Lung (tissue), 12 donors: ENCODE measurements around the gene SLC3A2. TPM values are rescaled to one million over a fixed set of nuclear protein-coding genes. Genes with fewer than 3 reads are reported as not detected.

ENCODE experiments used
- ATAC-seq: fragments of 200-7000 bp; cut with Tn5 transposase; one replicate; pipeline ENCODE4 v1.9.1; 2020; ENCODE audit warnings: moderate number of reproducible peaks; ENCODE audit not compliant: insufficient read depth, low FRiP score
- DNase-seq, 3 donors: peaks; one replicate each; pipeline ENCODE4 v3.0.0-alpha.2; 2013 to 2017
- H3K27ac ChIP-seq, 2 donors: one replicate each; pipeline ENCODE4 v1.5.1; 2013; ENCODE audit warnings: mild to moderate bottlenecking in 2 of 2, moderate library complexity in 2 of 2, control low read depth in 1 of 2, inconsistent platforms in 1 of 2, low read depth in 1 of 2, low read length in 1 of 2
- H3K27me3 ChIP-seq, 3 donors: one replicate each; pipeline ENCODE4 v1.5.1; 2013; ENCODE audit warnings: low read length in 2 of 3; ENCODE audit not compliant: control insufficient read depth in 3 of 3, insufficient read depth in 3 of 3
- H3K36me3 ChIP-seq, 4 donors: one replicate each; pipeline ENCODE4 v1.5.1; 2013; ENCODE audit warnings: low read length in 4 of 4, mild to moderate bottlenecking in 1 of 4, moderate library complexity in 1 of 4; ENCODE audit not compliant: control insufficient read depth in 4 of 4, insufficient read depth in 4 of 4
- H3K4me1 ChIP-seq, 5 donors: one replicate each; pipeline ENCODE4 v1.5.1; 2013; ENCODE audit warnings: low read length in 5 of 5, mild to moderate bottlenecking in 2 of 5, moderate library complexity in 1 of 5; ENCODE audit not compliant: control insufficient read depth in 5 of 5, insufficient read depth in 5 of 5
- H3K4me3 ChIP-seq: one replicate; pipeline ENCODE4 v1.5.1; 2013; ENCODE audit warnings: mild to moderate bottlenecking, control low read depth, moderate library complexity
- H3K9ac ChIP-seq, 2 donors: one replicate each; pipeline ENCODE4 v1.5.1; 2013; ENCODE audit warnings: low read length in 2 of 2, control low read depth in 1 of 2; ENCODE audit not compliant: insufficient read depth in 1 of 2
- H3K9me3 ChIP-seq, 4 donors: one replicate each; pipeline ENCODE4 v1.5.1; 2013; ENCODE audit warnings: low read length in 3 of 4, mild to moderate bottlenecking in 1 of 4, moderate library complexity in 1 of 4; ENCODE audit not compliant: control insufficient read depth in 4 of 4, insufficient read depth in 3 of 4
- CTCF ChIP-seq: IDR thresholded peaks from 2 replicates; pipeline ENCODE4 v1.5.1; 2012; ENCODE audit warnings: mild to moderate bottlenecking; ENCODE audit errors: control extremely low read depth, extremely low read depth
- WGBS, 2 donors: extraction: QIAGEN DNeasy Blood & Tissue Kit; methylation state at CpG; one replicate each; pipeline ENCODE4 v1.1.7; 2013; 5-methylcytosine and 5-hydroxymethylcytosine counted together
- polyA plus RNA-seq, 2 donors: library from polyadenylated mRNA; stranded (reverse); fragments of 200-250 nt; gene quantifications; one replicate each; pipeline ENCODE4 v1.2.1, GENCODE V29; 2013
- total RNA-seq, 2 donors: library from RNA; depleted of rRNA in 1 of 2; stranded (reverse); fragments of >200 nt in 1 of 2; gene quantifications; one replicate each; pipeline ENCODE4 v1.2.1, GENCODE V29; 2014 to 2021
- donor health status: control.
- donor health status: control.
- donor health status: Bipolar disorder and iron deficiency.
- donor health status: healthy.
- donor health status: DM: yes; HTN: yes; CAD: no.

SLC3A2 gene
- total and polyA plus RNA-seq, 4 donors: 151 to 265 (median 211) TPM

- ATAC-seq (no peak), DNase-seq (no peak)
- Histone ChIP-seq H3K9ac (no peak overlapping the region), H3K27ac (no peak overlapping the region), H3K4me3 (no peak overlapping the region), H3K27me3 (peaks cover 0 to 21% (median 10%) of the 10 kb centered on the region in 3 donors), H3K36me3 (no peaks in the 10 kb centered on the region), H3K4me1 (peaks cover 0 to 20% (median 4%) of the 10 kb centered on the region in 5 donors), H3K9me3 (no peaks in the 10 kb centered on the region)
- 65 to 69% methylated on average over 8 of the region's 8 CpGs for WGBS, 2 donors
- TF ChIP-seq CTCF: no peak
Measured at GRCh38 chr11:62931499-62932278, 51.0 kb downstream of the SLC3A2 start.

GRCh38 chr11:62933285-62933684, 52.6 kb downstream of the SLC3A2 start:
- TF ChIP-seq CTCF: no peak
- no peak overlapping the region for H3K4me3 ChIP-seq
- no peak for DNase-seq
- 84 to 85% methylated on average over 13 of the region's 13 CpGs for WGBS, 2 donors
- H3K9ac ChIP-seq: no peak overlapping the region
- no peaks in the 10 kb centered on the region for H3K36me3 ChIP-seq
- no peaks in the 10 kb centered on the region for H3K9me3 ChIP-seq
- peaks cover 0 to 9% (median 0%) of the 10 kb centered on the region in 3 donors for H3K27me3 ChIP-seq
- H3K4me1 ChIP-seq: peaks cover 0 to 15% (median 1%) of the 10 kb centered on the region in 5 donors
- no peak overlapping the region for H3K27ac ChIP-seq
- ATAC-seq: no peak

GRCh38 chr11:62933750-62934495, 53.2 kb downstream of the SLC3A2 start:
- no peaks in the 10 kb centered on the region for H3K9me3 ChIP-seq
- H3K27me3 ChIP-seq: peaks cover 0 to 3% (median 0%) of the 10 kb centered on the region in 3 donors
- no peak overlapping the region for H3K4me3 ChIP-seq
- H3K4me1 ChIP-seq: peaks cover 0 to 15% (median 0%) of the 10 kb centered on the region in 5 donors
- WGBS, 2 donors: 90 to 93% methylated on average over 5 of the region's 5 CpGs
- H3K36me3 ChIP-seq: no peaks in the 10 kb centered on the region
- no peak overlapping the region for H3K27ac ChIP-seq
- TF ChIP-seq CTCF: no peak
- no peak for DNase-seq
- no peak for ATAC-seq
- no peak overlapping the region for H3K9ac ChIP-seq
